Right atrium auricular region (tissue), 2 donors: ENCODE measurements around the gene IRS2. TPM values are rescaled to one million over a fixed set of nuclear protein-coding genes. Genes with fewer than 3 reads are reported as not detected.

Source experiments
- DNase-seq: peaks from one replicate; pipeline ENCODE4 v3.0.0-alpha.2; 2019; ENCODE audit warnings: low spot score
- H3K27ac ChIP-seq, 2 donors: fragments of 200-600 bp; sonication (generic); 1 replicate in 1 of 2; 2 replicates in 1 of 2; pipeline ENCODE4 v1.5.1; 2016 to 2019
- H3K27me3 ChIP-seq, 2 donors: fragments of 200-600 bp; sonication (generic); one replicate each; pipeline versions ENCODE4 v1.5.1 to v1.6.0; 2017 to 2019
- H3K36me3 ChIP-seq: fragments of 200-600 bp; sonication (generic); one replicate; pipeline ENCODE4 v1.5.1; 2016
- H3K4me1 ChIP-seq, 2 donors: fragments of 200-600 bp; sonication (generic); one replicate each; pipeline versions ENCODE4 v1.5.1 to v1.6.0; 2017 to 2019
- H3K4me3 ChIP-seq, 2 donors: fragments of 200-600 bp; sonication (generic); 1 replicate in 1 of 2; 2 replicates in 1 of 2; pipeline ENCODE4 v1.5.1; 2017 to 2019; ENCODE audit warnings: mild to moderate bottlenecking in 1 of 2, moderate library complexity in 1 of 2
- H3K9me3 ChIP-seq, 2 donors: fragments of 200-600 bp; sonication (generic); one replicate each; pipeline ENCODE4 v1.5.1; 2019
- total RNA-seq, 2 donors: library from RNA; depleted of rRNA; stranded (reverse); fragments of >200 nt; gene quantifications; one replicate each; pipeline ENCODE4 v1.1.0, GENCODE V29; 2016
- TF ChIP-seq, protein P1 (sequence below), 2 donors: fragments of 200-600 bp; sonication (generic); IDR thresholded peaks; one replicate each; pipeline ENCODE4 v1.5.1; 2019; ENCODE audit warnings: antibody characterized with exemption in 2 of 2

The IRS2 gene
- total RNA-seq, 2 donors from 2014 or later = 21.2 to 57.6 TPM

DNA sequence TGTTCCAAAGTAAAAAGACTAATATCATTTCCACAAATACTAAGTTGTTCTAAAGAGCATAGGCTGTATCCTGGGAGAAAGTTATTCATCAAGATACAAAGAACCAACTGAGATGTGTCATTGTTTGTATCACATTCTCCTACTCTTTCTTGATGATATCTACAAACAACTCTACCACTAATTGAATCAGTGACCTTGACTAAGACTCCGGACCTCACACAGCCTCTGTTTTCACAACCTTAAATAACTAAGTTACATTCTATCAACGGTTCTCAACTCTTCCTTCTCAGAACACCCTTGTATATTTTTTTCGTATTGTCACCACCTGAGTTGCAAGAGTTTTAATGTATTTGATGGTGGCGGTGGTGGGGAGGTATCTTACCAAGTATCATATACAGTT, 12.6 kb downstream of the IRS2 start:
- H3K36me3 ChIP-seq = peaks cover 67% of the 10 kb centered on the region
- H3K27me3 ChIP-seq = no peaks in the 10 kb centered on the region
- TF ChIP-seq, protein P1, sequence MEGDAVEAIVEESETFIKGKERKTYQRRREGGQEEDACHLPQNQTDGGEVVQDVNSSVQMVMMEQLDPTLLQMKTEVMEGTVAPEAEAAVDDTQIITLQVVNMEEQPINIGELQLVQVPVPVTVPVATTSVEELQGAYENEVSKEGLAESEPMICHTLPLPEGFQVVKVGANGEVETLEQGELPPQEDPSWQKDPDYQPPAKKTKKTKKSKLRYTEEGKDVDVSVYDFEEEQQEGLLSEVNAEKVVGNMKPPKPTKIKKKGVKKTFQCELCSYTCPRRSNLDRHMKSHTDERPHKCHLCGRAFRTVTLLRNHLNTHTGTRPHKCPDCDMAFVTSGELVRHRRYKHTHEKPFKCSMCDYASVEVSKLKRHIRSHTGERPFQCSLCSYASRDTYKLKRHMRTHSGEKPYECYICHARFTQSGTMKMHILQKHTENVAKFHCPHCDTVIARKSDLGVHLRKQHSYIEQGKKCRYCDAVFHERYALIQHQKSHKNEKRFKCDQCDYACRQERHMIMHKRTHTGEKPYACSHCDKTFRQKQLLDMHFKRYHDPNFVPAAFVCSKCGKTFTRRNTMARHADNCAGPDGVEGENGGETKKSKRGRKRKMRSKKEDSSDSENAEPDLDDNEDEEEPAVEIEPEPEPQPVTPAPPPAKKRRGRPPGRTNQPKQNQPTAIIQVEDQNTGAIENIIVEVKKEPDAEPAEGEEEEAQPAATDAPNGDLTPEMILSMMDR (IDR thresholded peaks at IDR 0.05) = no peak
- H3K9me3 ChIP-seq = no peaks in the 10 kb centered on the region
- H3K27ac ChIP-seq = no peak overlapping the region
- H3K4me3 ChIP-seq = no peak overlapping the region
- peaks cover 0 to 41% of the 10 kb centered on the region in 2 donors for H3K4me1 ChIP-seq
- no peak for DNase-seq

DNA sequence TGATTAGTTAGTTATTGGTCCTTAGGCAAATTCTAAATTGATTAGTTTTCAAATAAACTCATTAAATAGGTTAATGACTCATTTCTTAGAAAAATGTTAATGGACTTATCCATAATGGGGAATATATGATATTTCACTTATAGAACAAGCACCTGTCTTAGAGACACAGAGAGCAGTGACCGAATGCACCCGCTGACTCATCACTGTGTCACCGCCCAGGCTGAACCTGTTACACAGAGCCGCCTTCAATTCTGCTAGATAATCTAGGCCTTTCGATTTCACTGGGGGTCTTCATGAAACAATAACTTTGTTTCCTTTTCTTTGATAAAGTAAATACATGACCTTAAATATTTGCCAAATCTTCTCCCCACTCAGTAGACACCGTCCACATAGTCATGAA, 13.1 kb downstream of the IRS2 start:
- H3K4me1 ChIP-seq = peaks cover 0 to 36% of the 10 kb centered on the region in 2 donors
- H3K36me3 ChIP-seq = peaks cover 68% of the 10 kb centered on the region
- no peak overlapping the region for H3K27ac ChIP-seq
- no peak overlapping the region for H3K4me3 ChIP-seq
- H3K27me3 ChIP-seq = no peaks in the 10 kb centered on the region
- no peak for DNase-seq
- TF ChIP-seq, protein P1 (IDR thresholded peaks at IDR 0.05) = no peak
- no peaks in the 10 kb centered on the region for H3K9me3 ChIP-seq

DNA sequence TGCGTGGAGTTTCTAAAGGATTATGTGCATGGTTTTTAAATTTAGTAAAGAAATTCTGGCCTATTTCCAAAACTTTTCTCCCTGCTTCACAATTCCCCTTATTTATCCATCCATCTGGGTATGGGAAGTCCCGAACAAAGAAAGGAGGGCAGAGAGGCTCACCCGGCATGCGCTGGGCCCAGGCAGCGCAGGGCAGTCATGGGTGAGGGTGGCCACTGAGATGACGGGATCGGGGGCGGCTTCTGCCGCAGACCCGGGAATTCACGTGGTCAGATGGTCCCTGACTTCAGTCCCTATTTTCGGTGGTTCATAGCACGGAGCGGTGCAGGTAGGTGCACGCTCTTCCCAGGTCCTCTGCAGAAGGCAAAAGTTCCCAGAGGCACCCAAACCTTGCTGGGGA, 14.5 kb downstream of the IRS2 start:
- Histone ChIP-seq H3K36me3 (peaks cover 72% of the 10 kb centered on the region), H3K9me3 (no peaks in the 10 kb centered on the region), H3K27ac (no peak overlapping the region), H3K4me3 (no peak overlapping the region), H3K27me3 (no peaks in the 10 kb centered on the region), H3K4me1 (peaks cover 0 to 31% of the 10 kb centered on the region in 2 donors)
- TF ChIP-seq, protein P1 (IDR thresholded peaks at IDR 0.05) = no peak
- no peak for DNase-seq

DNA sequence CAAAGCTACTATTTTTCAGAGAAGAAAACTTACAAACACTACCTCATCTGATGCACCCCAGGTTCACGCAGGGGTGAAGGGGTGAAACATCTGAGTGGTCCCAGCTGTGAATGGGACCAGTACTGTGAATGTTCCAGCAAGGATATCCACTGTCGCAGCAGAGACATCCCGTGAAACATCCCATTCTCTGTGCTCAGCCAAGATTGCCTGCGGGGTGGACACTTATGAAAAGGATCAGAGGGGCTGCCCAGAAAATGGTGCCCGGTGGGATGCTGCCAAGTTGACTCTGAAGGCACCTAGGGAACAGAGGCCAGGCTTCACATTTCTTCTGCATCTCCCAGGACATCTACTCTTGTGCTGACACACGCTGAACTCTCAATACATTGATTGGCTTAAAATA, 15.9 kb downstream of the IRS2 start:
- DNase-seq = no peak
- Histone ChIP-seq H3K36me3 (peaks cover 75% of the 10 kb centered on the region), H3K27me3 (no peaks in the 10 kb centered on the region), H3K9me3 (no peaks in the 10 kb centered on the region), H3K4me3 (no peak overlapping the region), H3K4me1 (peaks cover 0 to 26% of the 10 kb centered on the region in 2 donors), H3K27ac (no peak overlapping the region)
- TF ChIP-seq, protein P1 (IDR thresholded peaks at IDR 0.05) = no peak

DNA sequence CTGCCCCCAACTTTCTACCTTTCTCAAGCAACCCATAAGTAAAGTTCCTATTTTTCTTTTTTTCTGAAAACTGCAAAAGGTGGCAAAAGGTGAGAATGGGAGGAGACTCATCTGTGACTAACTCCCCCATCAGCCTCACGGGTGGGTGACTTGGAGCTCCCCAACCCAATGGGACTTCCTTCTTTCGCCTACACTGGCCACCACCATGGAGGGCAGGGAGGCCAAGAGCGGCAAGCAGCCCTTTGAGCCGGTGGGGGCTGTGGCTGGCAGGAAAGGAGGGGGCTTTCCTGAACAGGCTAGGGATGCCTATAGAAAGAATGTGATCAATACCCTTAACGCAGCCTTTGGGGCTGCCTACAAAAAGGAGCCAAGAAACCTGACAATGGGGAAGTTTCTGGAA, 16.5 kb downstream of the IRS2 start:
- Histone ChIP-seq H3K4me3 (no peak overlapping the region), H3K36me3 (peaks cover 75% of the 10 kb centered on the region), H3K4me1 (peaks cover 0 to 30% of the 10 kb centered on the region in 2 donors), H3K27me3 (no peaks in the 10 kb centered on the region), H3K9me3 (no peaks in the 10 kb centered on the region), H3K27ac (no peak overlapping the region)
- no peak for DNase-seq
- TF ChIP-seq, protein P1 (IDR thresholded peaks at IDR 0.05) = no peak

DNA sequence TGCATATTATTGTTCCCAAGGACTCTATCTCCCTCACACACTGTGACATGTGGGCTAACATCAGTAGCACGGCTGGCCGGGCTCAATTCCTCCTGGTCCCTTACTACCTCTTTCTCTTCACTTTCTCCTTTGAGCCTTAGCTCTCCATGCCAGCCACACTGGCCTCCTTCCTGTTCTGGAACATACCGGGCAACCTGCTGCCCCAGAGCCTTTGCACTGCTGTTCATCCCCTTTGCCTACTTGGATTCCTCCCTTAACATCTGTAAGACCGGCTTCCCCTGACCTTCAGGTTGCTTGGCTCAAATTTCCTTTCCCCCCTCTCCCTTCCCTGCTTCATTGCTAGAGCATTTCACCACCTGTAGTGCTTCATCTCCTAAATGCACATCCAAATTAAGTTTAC, 17.1 kb downstream of the IRS2 start:
- Histone ChIP-seq H3K27ac (no peak overlapping the region), H3K27me3 (no peaks in the 10 kb centered on the region), H3K4me1 (peaks cover 0 to 37% of the 10 kb centered on the region in 2 donors), H3K4me3 (no peak overlapping the region), H3K36me3 (peaks cover 71% of the 10 kb centered on the region), H3K9me3 (no peaks in the 10 kb centered on the region)
- TF ChIP-seq, protein P1 (IDR thresholded peaks at IDR 0.05) = no peak
- DNase-seq = no peak
